ENCODE measurements around the gene EYA2. TPM values are rescaled to one million over a fixed set of nuclear protein-coding genes. Genes with fewer than 3 reads are reported as not detected.
"Not testable (repeated sequence)": the region's sequence is repeated elsewhere in the genome, so short reads cannot be mapped to it uniquely, and the experiment has no call there.

Gene EYA2
- total RNA-seq, 1 experiment from 2014 or later: not detected

- Mint-ChIP-seq H3K9me3 (ENCODE audit: unreplicated experiment) (no peaks in the 10 kb centered on the region), H3K27ac (ENCODE audit: low read depth, unreplicated experiment) (no peak overlapping the region), H3K4me1 (ENCODE audit: insufficient read depth, unreplicated experiment) (peaks cover 6% of the 10 kb centered on the region), H3K27me3 (ENCODE audit: insufficient read depth, unreplicated experiment) (no peaks in the 10 kb centered on the region), H3K36me3 (ENCODE audit: insufficient read depth, unreplicated experiment) (peaks cover 18% of the 10 kb centered on the region), H3K4me3 (ENCODE audit: unreplicated experiment) (no peak overlapping the region)
- CTCF ChIA-PET: interaction anchor here (0.6 to 10.2 kb wide), 7 partner anchors 10 to 445 kb away, joined by 3 to 108 read pairs (median 4); no protein-coding TSS in a partner anchor
- DNase-seq (ENCODE audit: unreplicated experiment): no peak
- POLR2A ChIA-PET: no interaction called here
- no TSS peak for BruUV-seq (replicated peaks)
- intact Hi-C loops (cut with micrococcal nuclease): no loop called here
- TF ChIP-seq CTCF (IDR thresholded peaks at IDR 0.05; ENCODE audit: unreplicated experiment): no peak
Observed at GRCh38 chr20:47201074-47201730, 306.6 kb downstream of the EYA2 start.

GRCh38 chr20:47202733-47203667 is 308.4 kb downstream of the EYA2 start:
- no peak overlapping the region for H3K4me3 Mint-ChIP-seq (ENCODE audit: unreplicated experiment)
- H3K9me3 Mint-ChIP-seq (ENCODE audit: unreplicated experiment): no peaks in the 10 kb centered on the region
- no peak for DNase-seq (ENCODE audit: unreplicated experiment)
- no peak for TF ChIP-seq CTCF (IDR thresholded peaks at IDR 0.05; ENCODE audit: unreplicated experiment)
- intact Hi-C loops (cut with micrococcal nuclease): no loop called here
- peaks cover 18% of the 10 kb centered on the region for H3K36me3 Mint-ChIP-seq (ENCODE audit: insufficient read depth, unreplicated experiment)
- H3K4me1 Mint-ChIP-seq (ENCODE audit: insufficient read depth, unreplicated experiment): peaks cover 6% of the 10 kb centered on the region
- POLR2A ChIA-PET: no interaction called here
- H3K27me3 Mint-ChIP-seq (ENCODE audit: insufficient read depth, unreplicated experiment): no peaks in the 10 kb centered on the region
- H3K27ac Mint-ChIP-seq (ENCODE audit: low read depth, unreplicated experiment): no peak overlapping the region
- no TSS peak for BruUV-seq (replicated peaks)
- CTCF ChIA-PET: interaction anchor here (0.6 to 6.0 kb wide), 7 partner anchors 12 to 680 kb away, joined by 3 to 41 read pairs (median 3); no protein-coding TSS in a partner anchor

GRCh38 chr20:47204008-47204849 is 309.6 kb downstream of the EYA2 start:
- ChIA-PET CTCF (interaction anchor here (0.6 to 6.2 kb wide), 7 partner anchors 8 to 451 kb away, joined by 3 to 41 read pairs (median 4); no protein-coding TSS in a partner anchor), POLR2A (interaction anchor here (1.2 to 1.5 kb wide), 3 partner anchors 33 to 451 kb away, joined by 3 to 5 read pairs (median 3); no protein-coding TSS in a partner anchor)
- intact Hi-C loops (cut with micrococcal nuclease): no loop called here
- H3K36me3 Mint-ChIP-seq (ENCODE audit: insufficient read depth, unreplicated experiment): peaks cover 18% of the 10 kb centered on the region
- no peaks in the 10 kb centered on the region for H3K9me3 Mint-ChIP-seq (ENCODE audit: unreplicated experiment)
- no TSS peak for BruUV-seq (replicated peaks)
- peak; percentile 30 for DNase-seq (ENCODE audit: unreplicated experiment)
- no peak overlapping the region for H3K4me3 Mint-ChIP-seq (ENCODE audit: unreplicated experiment)
- no peak for TF ChIP-seq CTCF (IDR thresholded peaks at IDR 0.05; ENCODE audit: unreplicated experiment)
- H3K4me1 Mint-ChIP-seq (ENCODE audit: insufficient read depth, unreplicated experiment): peaks cover 6% of the 10 kb centered on the region
- H3K27ac Mint-ChIP-seq (ENCODE audit: low read depth, unreplicated experiment): no peak overlapping the region
- H3K27me3 Mint-ChIP-seq (ENCODE audit: insufficient read depth, unreplicated experiment): no peaks in the 10 kb centered on the region

- DNase-seq (ENCODE audit: unreplicated experiment); intact Hi-C loops (cut with micrococcal nuclease); H3K4me1 Mint-ChIP-seq (ENCODE audit: insufficient read depth, unreplicated experiment); H3K9me3 Mint-ChIP-seq (ENCODE audit: unreplicated experiment); H3K27me3 Mint-ChIP-seq (ENCODE audit: insufficient read depth, unreplicated experiment); H3K27ac Mint-ChIP-seq (ENCODE audit: low read depth, unreplicated experiment); H3K4me3 Mint-ChIP-seq (ENCODE audit: unreplicated experiment); BruUV-seq (replicated peaks): not testable (repeated sequence)
- peaks cover 18% of the 10 kb centered on the region for H3K36me3 Mint-ChIP-seq (ENCODE audit: insufficient read depth, unreplicated experiment)
- POLR2A ChIA-PET: interaction anchor here (1.2 to 1.5 kb wide), 4 partner anchors 34 to 452 kb away, joined by 3 to 5 read pairs (median 4); no protein-coding TSS in a partner anchor
- CTCF ChIA-PET: interaction anchor here (0.6 to 6.2 kb wide), 10 partner anchors 8 to 457 kb away, joined by 3 to 41 read pairs (median 4); no protein-coding TSS in a partner anchor
Observed at GRCh38 chr20:47204850-47205122, 310.1 kb downstream of the EYA2 start.

Data from MCF 10A (cell line).